ENCODE data around the gene ARSI. TPM values are rescaled to one million over a fixed set of nuclear protein-coding genes. Genes with fewer than 3 reads are reported as not detected.

ARSI gene
- total RNA-seq, 2 experiments from 2014 or later = not detected

- Histone ChIP-seq H3K36me3 (ENCODE audit: insufficient read depth, low read length) (no peaks in the 10 kb centered on the region), H3K9me2 (ENCODE audit: insufficient read depth, low read length) (no peaks in the 10 kb centered on the region), H3K4me3 (ENCODE audit: low read depth, low read length, poor library complexity, severe bottlenecking) (no peak overlapping the region), H3K4me2 (ENCODE audit: low read length) (no peak overlapping the region), H3K27ac (ENCODE audit: low read depth, low read length, poor library complexity, severe bottlenecking) (no peak overlapping the region), H2AFZ (ENCODE audit: low read length) (no peak overlapping the region), H3K4me1 (ENCODE audit: insufficient read depth, low read length, poor library complexity, severe bottlenecking) (no peaks in the 10 kb centered on the region), H3K9me3 (ENCODE audit: low read length) (no peaks in the 10 kb centered on the region), H4K20me1 (ENCODE audit: insufficient read depth, low read length) (no peaks in the 10 kb centered on the region), H3K79me2 (ENCODE audit: insufficient read depth, low read depth, low read length) (no peaks in the 10 kb centered on the region)
- no peak for DNase-seq (ENCODE audit: low spot score)
- TF ChIP-seq EZH2phosphoT487 (IDR thresholded peaks at IDR 0.05; ENCODE audit: borderline replicate concordance, low read depth, low read length) = no peak
- intact Hi-C loops (cut with micrococcal nuclease; ENCODE audit: unreplicated experiment) = no loop called here
- BruUV-seq (replicated peaks) = no TSS peak
- ChIA-PET CTCF (ENCODE audit: unreplicated experiment) (no interaction called here), POLR2A (no interaction called here)
Measured at GRCh38 chr5:150301901-150302300, 804 bp downstream of the ARSI start.

- Histone ChIP-seq H3K9me2 (ENCODE audit: insufficient read depth, low read length) (no peaks in the 10 kb centered on the region), H3K27ac (ENCODE audit: low read depth, low read length, poor library complexity, severe bottlenecking) (no peak overlapping the region), H3K9me3 (ENCODE audit: low read length) (no peaks in the 10 kb centered on the region), H3K4me2 (ENCODE audit: low read length) (no peak overlapping the region), H4K20me1 (ENCODE audit: insufficient read depth, low read length) (no peaks in the 10 kb centered on the region), H2AFZ (ENCODE audit: low read length) (no peak overlapping the region), H3K79me2 (ENCODE audit: insufficient read depth, low read depth, low read length) (no peaks in the 10 kb centered on the region), H3K4me1 (ENCODE audit: insufficient read depth, low read length, poor library complexity, severe bottlenecking) (no peaks in the 10 kb centered on the region), H3K4me3 (ENCODE audit: low read depth, low read length, poor library complexity, severe bottlenecking) (no peak overlapping the region), H3K36me3 (ENCODE audit: insufficient read depth, low read length) (no peaks in the 10 kb centered on the region)
- no TSS peak for BruUV-seq (replicated peaks)
- TF ChIP-seq EZH2phosphoT487 (IDR thresholded peaks at IDR 0.05; ENCODE audit: borderline replicate concordance, low read depth, low read length) (no peak), CTCF (conservative IDR thresholded peaks at IDR 0.05; ENCODE audit: low read length) (no peak)
- intact Hi-C loops (cut with micrococcal nuclease; ENCODE audit: unreplicated experiment) = no loop called here
- DNase-seq (ENCODE audit: low spot score) = no peak
- ChIA-PET CTCF (ENCODE audit: unreplicated experiment) (no interaction called here), POLR2A (no interaction called here)
Measured at GRCh38 chr5:150301170-150301505, 1.6 kb downstream of the ARSI start.

DNA sequence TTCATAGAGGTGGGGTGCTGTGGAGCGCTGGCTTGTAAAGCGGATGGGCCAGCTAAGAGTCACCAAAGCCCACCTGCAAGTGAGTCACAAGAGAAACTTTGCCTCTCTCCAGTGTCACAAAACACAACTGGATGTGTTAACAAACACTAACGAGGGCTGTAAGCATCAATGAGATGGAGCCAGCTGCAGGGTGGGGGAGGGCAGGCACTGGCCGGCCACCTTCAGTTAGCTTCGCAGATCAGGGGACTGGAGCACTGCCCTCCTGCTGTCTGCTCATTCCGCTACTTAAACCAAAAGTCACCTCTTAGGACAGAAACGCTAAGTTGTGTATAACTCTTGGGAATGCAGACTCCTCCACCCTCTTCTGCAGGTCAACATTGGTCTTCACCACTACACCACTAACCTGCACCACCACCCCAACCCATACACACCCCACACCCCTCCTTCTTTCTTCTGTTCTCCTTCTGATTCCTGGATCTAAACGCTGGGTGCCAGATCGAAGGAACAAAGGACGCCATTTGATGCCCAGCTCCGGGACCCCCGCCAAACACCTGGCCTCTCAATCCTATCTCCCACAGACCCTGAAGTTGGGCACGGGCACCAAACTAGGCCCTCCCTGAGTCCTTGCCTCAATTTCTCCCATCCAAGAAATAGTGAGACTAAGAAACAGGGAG lies 2.1 kb downstream of the ARSI start:
- Histone ChIP-seq H2AFZ (ENCODE audit: low read length) (no peak overlapping the region), H3K4me2 (ENCODE audit: low read length) (no peak overlapping the region), H3K4me1 (ENCODE audit: insufficient read depth, low read length, poor library complexity, severe bottlenecking) (no peaks in the 10 kb centered on the region), H3K79me2 (ENCODE audit: insufficient read depth, low read depth, low read length) (no peaks in the 10 kb centered on the region), H4K20me1 (ENCODE audit: insufficient read depth, low read length) (no peaks in the 10 kb centered on the region), H3K36me3 (ENCODE audit: insufficient read depth, low read length) (no peaks in the 10 kb centered on the region), H3K4me3 (ENCODE audit: low read depth, low read length, poor library complexity, severe bottlenecking) (no peak overlapping the region), H3K9me2 (ENCODE audit: insufficient read depth, low read length) (no peaks in the 10 kb centered on the region), H3K27ac (ENCODE audit: low read depth, low read length, poor library complexity, severe bottlenecking) (no peak overlapping the region), H3K9me3 (ENCODE audit: low read length) (no peaks in the 10 kb centered on the region)
- no peak for TF ChIP-seq EZH2phosphoT487 (IDR thresholded peaks at IDR 0.05; ENCODE audit: borderline replicate concordance, low read depth, low read length)
- TF ChIP-seq CTCF (conservative IDR thresholded peaks at IDR 0.05; ENCODE audit: low read length) = no peak
- no TSS peak for BruUV-seq (replicated peaks)
- ChIA-PET CTCF (ENCODE audit: unreplicated experiment) (no interaction called here), POLR2A (interaction anchor here (0.6 to 1.5 kb wide), 2 partner anchors 9 to 525 kb away, joined by 3 read pairs; no protein-coding TSS in a partner anchor)
- intact Hi-C loops (cut with micrococcal nuclease; ENCODE audit: unreplicated experiment) = no loop called here
- no peak for DNase-seq (ENCODE audit: low spot score)

Measured in OCI-LY7 (cell line).